HEK293T (cell line): ENCODE results near the gene CRYBB1.

Source experiments
- ARNT ChIP-seq: fragments of 450-650 bp; IDR thresholded peaks from 2 replicates; pipeline ENCODE4 v1.6.1; 2017; ENCODE audit warnings: mild to moderate bottlenecking
- BHLHE40 ChIP-seq: fragments of 450-650 bp; IDR thresholded peaks from 2 replicates; pipeline ENCODE4 v1.6.1; 2016; ENCODE audit warnings: mild to moderate bottlenecking, moderate library complexity, borderline replicate concordance
- CTBP1 ChIP-seq: fragments of 450-650 bp; IDR thresholded peaks from 2 replicates; pipeline ENCODE4 v1.6.1; 2016; ENCODE audit warnings: borderline replicate concordance
- ELF4 ChIP-seq: fragments of 450-650 bp; IDR thresholded peaks from 2 replicates; pipeline ENCODE4 v1.6.1; 2017; ENCODE audit warnings: antibody characterized with exemption
- FOXA1 ChIP-seq: fragments of 450-650 bp; IDR thresholded peaks from 2 replicates; pipeline ENCODE4 v1.6.1; 2016; ENCODE audit warnings: mild to moderate bottlenecking
- FOXK2 ChIP-seq: fragments of 450-650 bp; IDR thresholded peaks from 2 replicates; pipeline ENCODE4 v1.6.1; 2016; ENCODE audit warnings: mild to moderate bottlenecking
- FOXM1 ChIP-seq: fragments of 450-650 bp; IDR thresholded peaks from 2 replicates; pipeline ENCODE4 v1.6.1; 2017; ENCODE audit warnings: mild to moderate bottlenecking, borderline replicate concordance
- L3MBTL2 ChIP-seq: fragments of 450-650 bp; conservative IDR thresholded peaks from 2 replicates; pipeline ENCODE4 v1.6.1; 2016; ENCODE audit warnings: mild to moderate bottlenecking
- LEF1 ChIP-seq: fragments of 450-650 bp; IDR thresholded peaks from 2 replicates; pipeline ENCODE4 v1.6.1; 2017; ENCODE audit warnings: mild to moderate bottlenecking, borderline replicate concordance
- SP1 ChIP-seq: fragments of 450-650 bp; IDR thresholded peaks from 2 replicates; pipeline ENCODE4 v1.6.1; 2017
- SUZ12 ChIP-seq: fragments of 450-650 bp; IDR thresholded peaks from 2 replicates; pipeline ENCODE4 v1.6.1; 2016; ENCODE audit warnings: mild to moderate bottlenecking
- TARDBP ChIP-seq: fragments of 450-650 bp; IDR thresholded peaks from 2 replicates; pipeline ENCODE4 v1.6.1; 2016
- ZNF384 ChIP-seq: fragments of 450-650 bp; IDR thresholded peaks from 2 replicates; pipeline ENCODE4 v1.6.1; 2016

- TF ChIP-seq L3MBTL2 (no peak), SUZ12 (no peak), SP1 (no peak), CTBP1 (no peak), LEF1 (no peak), BHLHE40 (no peak), FOXA1 (no peak), FOXK2 (no peak), TARDBP (no peak), FOXM1 (no peak), ZNF384 (no peak), ARNT (no peak), ELF4 (no peak)
Measured at GRCh38 chr22:26656891-26657851, 39.3 kb upstream of the CRYBB1 start, which contains the start of gene MIAT.
